Activated naive CD4-positive, alpha-beta T cell treated with anti-CD3 and anti-CD28 coated beads, Interleukin-2, amount 10 ng/mL, durations not matched to agents 7 days and 5 days (primary cell): ENCODE measurements around the gene RAP1GDS1.
"Not testable (repeated sequence)": the region's sequence is repeated elsewhere in the genome, so short reads cannot be mapped to it uniquely, and the experiment has no call there.

Experiments used
- CTCF ChIA-PET: fragments of 350-600 bp; sonication (Branson Sonifier 250); formaldehyde crosslinking; loops from one replicate; lab custom pipeline; 2021; ENCODE audit warnings: antibody characterized with exemption; lab: Charles Lee
- DNase-seq: peaks from one replicate; pipeline ENCODE4 v3.0.0-alpha.2; 2020
- H3K27ac Mint-ChIP-seq: one replicate; pipeline ENCODE4 v1.8.0; 2021; ENCODE audit warnings: mild to moderate bottlenecking, moderate library complexity, mixed read lengths
- H3K27me3 Mint-ChIP-seq: one replicate; pipeline ENCODE4 v1.8.0; 2021; ENCODE audit warnings: mild to moderate bottlenecking, mixed read lengths
- H3K36me3 Mint-ChIP-seq: one replicate; pipeline ENCODE4 v1.8.0; 2021; ENCODE audit warnings: mixed read lengths
- H3K4me1 Mint-ChIP-seq: one replicate; pipeline ENCODE4 v1.8.0; 2021; ENCODE audit warnings: mixed read lengths
- H3K4me3 Mint-ChIP-seq: one replicate; pipeline ENCODE4 v1.8.0; 2021; ENCODE audit warnings: mild to moderate bottlenecking, moderate library complexity, mixed read lengths
- H3K9me3 Mint-ChIP-seq: one replicate; pipeline ENCODE4 v1.8.0; 2021; ENCODE audit warnings: mixed read lengths

RAP1GDS1 gene

GRCh38 chr4:98399915-98400314 is 138.7 kb downstream of the RAP1GDS1 start:
- H3K27me3 Mint-ChIP-seq, result no peaks in the 10 kb centered on the region
- H3K4me1 Mint-ChIP-seq, result peaks cover 9% of the 10 kb centered on the region
- DNase-seq, result no peak
- H3K9me3 Mint-ChIP-seq, result peaks cover 16% of the 10 kb centered on the region
- CTCF ChIA-PET, result no interaction called here
- H3K27ac Mint-ChIP-seq, result no peak overlapping the region
- H3K36me3 Mint-ChIP-seq, result peaks cover 23% of the 10 kb centered on the region
- no peak overlapping the region for H3K4me3 Mint-ChIP-seq

GRCh38 chr4:98406819-98407218 is 145.6 kb downstream of the RAP1GDS1 start:
- Mint-ChIP-seq H3K27me3 (no peaks in the 10 kb centered on the region), H3K4me3 (no peak overlapping the region), H3K36me3 (peaks cover 25% of the 10 kb centered on the region), H3K4me1 (no peaks in the 10 kb centered on the region), H3K9me3 (peaks cover 9% of the 10 kb centered on the region), H3K27ac (no peak overlapping the region)
- no peak for DNase-seq
- CTCF ChIA-PET, result no interaction called here

- CTCF ChIA-PET, result no interaction called here
- peaks cover 12% of the 10 kb centered on the region for H3K9me3 Mint-ChIP-seq
- no peaks in the 10 kb centered on the region for H3K27me3 Mint-ChIP-seq
- no peak for DNase-seq
- H3K4me3 Mint-ChIP-seq, result no peak overlapping the region
- H3K27ac Mint-ChIP-seq, result no peak overlapping the region
- H3K36me3 Mint-ChIP-seq, result peaks cover 32% of the 10 kb centered on the region
- H3K4me1 Mint-ChIP-seq, result no peaks in the 10 kb centered on the region
Measured at GRCh38 chr4:98411731-98412130, 150.5 kb downstream of the RAP1GDS1 start.

GRCh38 chr4:98416844-98417243 is 155.7 kb downstream of the RAP1GDS1 start:
- no peak overlapping the region for H3K4me3 Mint-ChIP-seq
- H3K27ac Mint-ChIP-seq, result no peak overlapping the region
- H3K4me1 Mint-ChIP-seq, result no peaks in the 10 kb centered on the region
- CTCF ChIA-PET, result no interaction called here
- peaks cover 9% of the 10 kb centered on the region for H3K9me3 Mint-ChIP-seq
- DNase-seq, result no peak
- H3K27me3 Mint-ChIP-seq, result no peaks in the 10 kb centered on the region
- H3K36me3 Mint-ChIP-seq, result peaks cover 47% of the 10 kb centered on the region

- H3K4me3 Mint-ChIP-seq, H3K27ac Mint-ChIP-seq, CTCF ChIA-PET, DNase-seq, H3K4me1 Mint-ChIP-seq, H3K27me3 Mint-ChIP-seq, H3K9me3 Mint-ChIP-seq: not testable (repeated sequence)
- H3K36me3 Mint-ChIP-seq, result peaks cover 60% of the 10 kb centered on the region
Measured at GRCh38 chr4:98420151-98420550, 159.0 kb downstream of the RAP1GDS1 start.

GRCh38 chr4:98421111-98421510 is 159.9 kb downstream of the RAP1GDS1 start:
- no peak for DNase-seq
- CTCF ChIA-PET, result interaction anchor here (1.5 kb wide), 1 partner anchor 26 kb away, joined by 4 read pairs; no protein-coding TSS in a partner anchor

GRCh38 chr4:98423009-98423408 is 161.8 kb downstream of the RAP1GDS1 start:
- Mint-ChIP-seq H3K27me3 (no peaks in the 10 kb centered on the region), H3K9me3 (peaks cover 21% of the 10 kb centered on the region), H3K36me3 (peaks cover 69% of the 10 kb centered on the region), H3K4me1 (peaks cover 31% of the 10 kb centered on the region), H3K4me3 (no peak overlapping the region), H3K27ac (no peak overlapping the region)
- CTCF ChIA-PET, result no interaction called here
- DNase-seq, result no peak

More at GRCh38 chr4:98421111-98421510, 159.9 kb downstream of the RAP1GDS1 start:
- Mint-ChIP-seq H3K4me3 (no peak overlapping the region), H3K27ac (no peak overlapping the region), H3K4me1 (peaks cover 16% of the 10 kb centered on the region), H3K27me3 (no peaks in the 10 kb centered on the region), H3K9me3 (peaks cover 10% of the 10 kb centered on the region), H3K36me3 (peaks cover 64% of the 10 kb centered on the region)

GRCh38 chr4:98430708-98431403 is 169.7 kb downstream of the RAP1GDS1 start:
- no peak overlapping the region for H3K4me3 Mint-ChIP-seq
- peaks cover 13% of the 10 kb centered on the region for H3K9me3 Mint-ChIP-seq
- H3K36me3 Mint-ChIP-seq, result peaks cover 28% of the 10 kb centered on the region
- no peaks in the 10 kb centered on the region for H3K27me3 Mint-ChIP-seq
- no peak for DNase-seq
- H3K27ac Mint-ChIP-seq, result no peak overlapping the region
- CTCF ChIA-PET, result no interaction called here
- H3K4me1 Mint-ChIP-seq, result peaks cover 17% of the 10 kb centered on the region

- H3K27me3 Mint-ChIP-seq, result no peaks in the 10 kb centered on the region
- H3K9me3 Mint-ChIP-seq, result no peaks in the 10 kb centered on the region
- no peak for DNase-seq
- no peak overlapping the region for H3K4me3 Mint-ChIP-seq
- peaks cover 21% of the 10 kb centered on the region for H3K36me3 Mint-ChIP-seq
- H3K4me1 Mint-ChIP-seq, result peaks cover 6% of the 10 kb centered on the region
- CTCF ChIA-PET, result no interaction called here
- H3K27ac Mint-ChIP-seq, result no peak overlapping the region
Measured at GRCh38 chr4:98433691-98434090, 172.5 kb downstream of the RAP1GDS1 start.

GRCh38 chr4:98434816-98435215 is 173.6 kb downstream of the RAP1GDS1 start:
- no peaks in the 10 kb centered on the region for H3K9me3 Mint-ChIP-seq
- H3K27ac Mint-ChIP-seq, result no peak overlapping the region
- H3K27me3 Mint-ChIP-seq, result no peaks in the 10 kb centered on the region
- H3K36me3 Mint-ChIP-seq, result peaks cover 27% of the 10 kb centered on the region
- H3K4me3 Mint-ChIP-seq, result no peak overlapping the region
- no peak for DNase-seq
- H3K4me1 Mint-ChIP-seq, result peaks cover 11% of the 10 kb centered on the region
- CTCF ChIA-PET, result no interaction called here

GRCh38 chr4:98444371-98444770 is 183.2 kb downstream of the RAP1GDS1 start:
- H3K4me3 Mint-ChIP-seq, result no peak overlapping the region
- peaks cover 45% of the 10 kb centered on the region for H3K36me3 Mint-ChIP-seq
- peaks cover 42% of the 10 kb centered on the region for H3K4me1 Mint-ChIP-seq
- H3K27me3 Mint-ChIP-seq, result no peaks in the 10 kb centered on the region
- no peak overlapping the region for H3K27ac Mint-ChIP-seq
- CTCF ChIA-PET, result no interaction called here
- peaks cover 2% of the 10 kb centered on the region for H3K9me3 Mint-ChIP-seq
- no peak for DNase-seq

GRCh38 chr4:98446499-98447375 is 185.6 kb downstream of the RAP1GDS1 start:
- Mint-ChIP-seq H3K36me3 (peaks cover 35% of the 10 kb centered on the region), H3K27ac (peak overlapping the region; percentile 90), H3K9me3 (no peaks in the 10 kb centered on the region), H3K27me3 (no peaks in the 10 kb centered on the region), H3K4me1 (peaks cover 48% of the 10 kb centered on the region), H3K4me3 (peak overlapping the region; percentile 19)
- DNase-seq, result peak; percentile 76
- CTCF ChIA-PET, result interaction anchor here (1.3 to 1.5 kb wide), 3 partner anchors 21 to 185 kb away, joined by 3 to 5 read pairs (median 4); partner anchors contain the start of gene RAP1GDS1

- H3K4me3 Mint-ChIP-seq, result no peak overlapping the region
Measured at GRCh38 chr4:98447648-98448047, 186.5 kb downstream of the RAP1GDS1 start.

GRCh38 chr4:98448908-98449307 is 187.7 kb downstream of the RAP1GDS1 start:
- CTCF ChIA-PET, result interaction anchor here (0.9 to 1.6 kb wide), 4 partner anchors 19 to 546 kb away, joined by 3 to 4 read pairs (median 4); partner anchors contain the start of genes METAP1 and RAP1GDS1
- peaks cover 17% of the 10 kb centered on the region for H3K36me3 Mint-ChIP-seq
- peak overlapping the region; percentile 51 for H3K27ac Mint-ChIP-seq
- DNase-seq, result peak; percentile 65
- H3K9me3 Mint-ChIP-seq, result peaks cover 12% of the 10 kb centered on the region
- no peaks in the 10 kb centered on the region for H3K27me3 Mint-ChIP-seq
- H3K4me3 Mint-ChIP-seq, result no peak overlapping the region
- H3K4me1 Mint-ChIP-seq, result peaks cover 53% of the 10 kb centered on the region

More at GRCh38 chr4:98447648-98448047, 186.5 kb downstream of the RAP1GDS1 start:
- peaks cover 5% of the 10 kb centered on the region for H3K9me3 Mint-ChIP-seq
- H3K27ac Mint-ChIP-seq, result peak overlapping the region; percentile 90
- CTCF ChIA-PET, result interaction anchor here (1.3 to 1.5 kb wide), 3 partner anchors 20 to 186 kb away, joined by 3 to 5 read pairs (median 4); partner anchors contain the start of gene RAP1GDS1
- H3K4me1 Mint-ChIP-seq, result peaks cover 48% of the 10 kb centered on the region
- H3K36me3 Mint-ChIP-seq, result peaks cover 28% of the 10 kb centered on the region
- H3K27me3 Mint-ChIP-seq, result no peaks in the 10 kb centered on the region
- DNase-seq, result no peak
